ENCODE results near the gene TOE1. TPM values are rescaled to one million over a fixed set of nuclear protein-coding genes. Genes with fewer than 3 reads are reported as not detected.

Gene TOE1
- total and polyA plus RNA-seq, 9 of the 15 experiments (the other 6 are each of a cell fraction or from before 2014, with no cell fraction given): 32.1 to 85.7 (median 38.0) TPM

GRCh38 chr1:45354838-45355237 lies 14.9 kb downstream of the TOE1 start (continued):
- no peak for TF ChIP-seq CLOCK (CRISPR knock-in tag; IDR thresholded peaks at IDR 0.05; ENCODE audit: borderline replicate concordance)

GRCh38 chr1:45355683-45356082 lies 15.7 kb downstream of the TOE1 start:
- Histone ChIP-seq H4K20me1 (replicated peaks; ENCODE audit: control insufficient read depth, insufficient read depth, low read length) (no peaks in the 10 kb centered on the region), H3K4me3 (no peak overlapping the region), H3K9ac (ENCODE audit: insufficient read depth in 1 of 2, low read depth in 2 of 2, low read length in 2 of 2) (no peak overlapping the region), H3K36me3 (ENCODE audit: control insufficient read depth, insufficient read depth, low read length) (no peaks in the 10 kb centered on the region), H3K4me2 (ENCODE audit: insufficient read depth, low read length) (no peak overlapping the region), H3K4me1 (replicated peaks in 1 of 2; ENCODE audit: control insufficient read depth in 2 of 2, insufficient read depth in 2 of 2, low read length in 2 of 2) (peaks cover 4 to 8% of the 10 kb centered on the region in 2 experiments; a peak in 3 of 5 replicates), H3K27ac (ENCODE audit: extremely low read depth, low read depth, low read length) (no peak overlapping the region), H2AFZ (ENCODE audit: low read depth, low read length) (peak overlapping the region; percentile 3; the same call in 1 of the 2 replicates), H3K27me3 (ENCODE audit: control insufficient read depth in 2 of 2, insufficient read depth in 2 of 2, low read length in 2 of 2) (no peaks in the 10 kb centered on the region), H3K9me1 (ENCODE audit: control insufficient read depth, insufficient read depth, low read length) (no peaks in the 10 kb centered on the region), H3K9me3 (replicated peaks; ENCODE audit: control insufficient read depth, insufficient read depth, low read depth, low read length) (no peaks in the 10 kb centered on the region), H3K79me2 (ENCODE audit: control insufficient read depth, insufficient read depth, low read length) (no peaks in the 10 kb centered on the region)
- FAIRE-seq (no peak), DNase-seq (ENCODE audit: extremely low read depth in 1 of 4, low spot score in 3 of 4) (no peak), ATAC-seq (no peak)
- in situ Hi-C loops (cut with MboI): loop anchor here (5.0 kb wide), 1 partner anchor 217 kb away; no protein-coding TSS in a partner anchor
- no TSS peak for BruUV-seq (replicated peaks)
- TF ChIP-seq XRCC4 (IDR thresholded peaks at IDR 0.05; ENCODE audit: extremely low read depth, insufficient read depth, insufficient read length) (no peak), ZNF324 (CRISPR knock-in tag; IDR thresholded peaks at IDR 0.05) (no peak), ZNF3 (CRISPR knock-in tag; IDR thresholded peaks at IDR 0.05) (no peak), CBX8 (IDR thresholded peaks at IDR 0.05; ENCODE audit: borderline replicate concordance, extremely low read depth, low read depth, low read length, poor library complexity, severe bottlenecking) (no peak), ILK (tag; IDR thresholded peaks at IDR 0.05; ENCODE audit: borderline replicate concordance, low read depth) (no peak), ZNF316 (IDR thresholded peaks at IDR 0.05) (0 out of 2 replicates have a peak, but pooled peaks have one; percentile 3), RBM34 (IDR thresholded peaks at IDR 0.05; ENCODE audit: borderline replicate concordance, insufficient read depth, low read length) (no peak), BHLHE40 (IDR thresholded peaks at IDR 0.05; ENCODE audit: low read length) (no peak)
- ChIA-PET POLR2A (interaction anchor here (0.9 to 15.6 kb wide), 5 partner anchors 10 to 166 kb away, joined by 3 to 226 read pairs (median 6); partner anchors contain the start of genes MUTYH, PRDX1 and TOE1), CTCF (ENCODE audit: low intra/inter-chr PET ratio) (interaction anchor here (0.6 kb wide), 1 partner anchor 94 kb away, joined by 3 read pairs; no protein-coding TSS in a partner anchor)
- intact Hi-C loops (cut with micrococcal nuclease): no loop called here
- 22% methylated on average over 2 of the region's 2 CpGs for WGBS (ENCODE audit: insufficient coverage, low coverage, missing lambda C conversion rate)

All from K562 (cell line).